GM12872 (cell line): ENCODE data around the gene WIPF3.

ENCODE experiments used
- CTCF ChIP-seq: IDR thresholded peaks from 3 replicates; pipeline ENCODE4 v1.5.1; 2011; ENCODE audit warnings: low read depth, mild to moderate bottlenecking, low read length, moderate library complexity; ENCODE audit not compliant: insufficient read depth

The WIPF3 gene

GRCh38 chr7:29852457-29852856 is 46.1 kb downstream of the WIPF3 start:
- TF ChIP-seq CTCF = no peak

GRCh38 chr7:29853072-29853471 is 46.8 kb downstream of the WIPF3 start:
- TF ChIP-seq CTCF = no peak

GRCh38 chr7:29853789-29854188 is 47.5 kb downstream of the WIPF3 start:
- no peak for TF ChIP-seq CTCF

- no peak for TF ChIP-seq CTCF
Observed at GRCh38 chr7:29854257-29854938, 48.1 kb downstream of the WIPF3 start.

- TF ChIP-seq CTCF = no peak
Observed at GRCh38 chr7:29857654-29858053, 51.3 kb downstream of the WIPF3 start.

GRCh38 chr7:29858191-29858951 is 52.1 kb downstream of the WIPF3 start:
- TF ChIP-seq CTCF = no peak

- no peak for TF ChIP-seq CTCF
Observed at GRCh38 chr7:29859104-29859503, 52.8 kb downstream of the WIPF3 start.
